PC-3 (cell line): ENCODE measurements around the gene ZNF846.

Source experiments
- EZH2 ChIP-seq: fragments of 300-600 bp; sonication (generic); IDR thresholded peaks from one replicate; pipeline ENCODE4 v1.6.1; 2017; ENCODE audit warnings: antibody characterized with exemption, mild to moderate bottlenecking, low read length; ENCODE audit not compliant: unreplicated experiment
- EZH2phosphoT487 ChIP-seq: fragments of 300-600 bp; sonication (generic); IDR thresholded peaks from 2 replicates; pipeline ENCODE4 v1.6.1; 2018; ENCODE audit warnings: mild to moderate bottlenecking, antibody characterized with exemption, low read length, borderline replicate concordance
- TF ChIP-seq, protein P1 (sequence below): fragments of 300-600 bp; sonication (generic); conservative IDR thresholded peaks from 2 replicates; pipeline ENCODE4 v1.5.1; 2017; ENCODE audit warnings: antibody characterized with exemption, low read depth, mild to moderate bottlenecking, low read length

DNA sequence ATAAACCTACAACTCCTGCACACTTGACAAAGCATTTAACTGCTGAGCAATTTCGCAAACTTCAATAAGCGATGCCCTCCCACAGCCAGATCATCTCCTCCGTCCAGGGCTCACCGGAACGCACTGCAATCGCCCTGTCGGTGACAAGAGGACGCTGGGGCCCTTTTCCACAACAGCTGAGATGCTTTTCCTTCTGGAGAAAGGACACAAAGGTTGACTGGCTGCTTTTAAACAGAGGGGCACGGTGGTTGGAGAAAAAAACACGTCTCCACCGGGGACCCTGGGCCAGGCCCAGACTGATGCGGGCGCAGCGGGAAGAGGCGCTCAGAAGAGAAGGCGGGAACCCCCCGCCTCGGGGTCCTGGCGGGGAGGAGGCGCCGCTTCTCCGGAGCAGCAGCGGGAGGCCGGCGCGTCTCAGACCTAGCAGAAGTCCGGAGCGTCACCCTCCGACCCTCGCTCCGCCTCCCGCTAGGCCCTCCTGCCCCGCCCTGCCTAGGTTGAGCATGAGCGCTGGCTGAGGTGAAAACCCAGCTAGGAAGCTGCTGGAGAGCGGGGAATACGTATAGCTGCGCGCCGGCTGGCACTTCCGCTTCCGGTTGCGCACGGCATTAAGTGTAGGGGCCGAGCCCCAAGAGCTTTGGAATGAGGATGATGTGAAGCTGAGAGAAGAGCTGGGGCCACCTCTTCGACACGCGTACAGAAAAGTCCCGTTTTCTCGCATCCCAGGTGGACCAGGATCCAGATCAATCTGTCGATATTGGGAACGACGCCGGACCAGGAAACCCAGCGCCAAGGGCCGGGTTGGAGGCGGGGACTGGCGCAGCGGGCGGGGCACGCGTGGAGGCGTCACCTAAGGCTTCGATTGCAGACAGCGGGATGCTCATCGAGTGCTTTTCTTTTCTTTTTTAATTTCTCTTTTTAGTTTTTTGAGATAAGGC, at the start of gene ZNF846:
- no peak for TF ChIP-seq EZH2
- no peak for TF ChIP-seq EZH2phosphoT487
- TF ChIP-seq, protein P1, sequence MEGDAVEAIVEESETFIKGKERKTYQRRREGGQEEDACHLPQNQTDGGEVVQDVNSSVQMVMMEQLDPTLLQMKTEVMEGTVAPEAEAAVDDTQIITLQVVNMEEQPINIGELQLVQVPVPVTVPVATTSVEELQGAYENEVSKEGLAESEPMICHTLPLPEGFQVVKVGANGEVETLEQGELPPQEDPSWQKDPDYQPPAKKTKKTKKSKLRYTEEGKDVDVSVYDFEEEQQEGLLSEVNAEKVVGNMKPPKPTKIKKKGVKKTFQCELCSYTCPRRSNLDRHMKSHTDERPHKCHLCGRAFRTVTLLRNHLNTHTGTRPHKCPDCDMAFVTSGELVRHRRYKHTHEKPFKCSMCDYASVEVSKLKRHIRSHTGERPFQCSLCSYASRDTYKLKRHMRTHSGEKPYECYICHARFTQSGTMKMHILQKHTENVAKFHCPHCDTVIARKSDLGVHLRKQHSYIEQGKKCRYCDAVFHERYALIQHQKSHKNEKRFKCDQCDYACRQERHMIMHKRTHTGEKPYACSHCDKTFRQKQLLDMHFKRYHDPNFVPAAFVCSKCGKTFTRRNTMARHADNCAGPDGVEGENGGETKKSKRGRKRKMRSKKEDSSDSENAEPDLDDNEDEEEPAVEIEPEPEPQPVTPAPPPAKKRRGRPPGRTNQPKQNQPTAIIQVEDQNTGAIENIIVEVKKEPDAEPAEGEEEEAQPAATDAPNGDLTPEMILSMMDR: no peak
